ENCODE results near the gene GLRX3.

Gene GLRX3

GRCh38 chr10:130175074-130175473, 38.9 kb downstream of the GLRX3 start:
- Histone ChIP-seq H3K4me3 (no peak overlapping the region), H3K27ac (no peak overlapping the region)
- TF ChIP-seq CTCF (IDR thresholded peaks at IDR 0.05) = no peak
- DNase-seq (ENCODE audit: low spot score) = no peak

- DNase-seq (ENCODE audit: low spot score) = no peak
- no peak overlapping the region for H3K4me3 ChIP-seq
- TF ChIP-seq CTCF (IDR thresholded peaks at IDR 0.05) = no peak
- H3K27ac ChIP-seq = no peak overlapping the region
These were observed 41.1 kb downstream of the GLRX3 start for GRCh38 chr10:130177250-130177649.

GRCh38 chr10:130179640-130180039, 43.4 kb downstream of the GLRX3 start:
- H3K27ac ChIP-seq = no peak overlapping the region
- no peak overlapping the region for H3K4me3 ChIP-seq
- no peak for TF ChIP-seq CTCF (IDR thresholded peaks at IDR 0.05)
- no peak for DNase-seq (ENCODE audit: low spot score)

GRCh38 chr10:130180416-130180815, 44.2 kb downstream of the GLRX3 start:
- no peak for DNase-seq (ENCODE audit: low spot score)
- no peak overlapping the region for H3K4me3 ChIP-seq
- no peak overlapping the region for H3K27ac ChIP-seq
- no peak for TF ChIP-seq CTCF (IDR thresholded peaks at IDR 0.05)

GRCh38 chr10:130181858-130182257, 45.7 kb downstream of the GLRX3 start:
- no peak for DNase-seq (ENCODE audit: low spot score)

GRCh38 chr10:130185591-130185990, 49.4 kb downstream of the GLRX3 start:
- no peak for TF ChIP-seq CTCF (IDR thresholded peaks at IDR 0.05)

More at GRCh38 chr10:130181858-130182257, 45.7 kb downstream of the GLRX3 start:
- no peak for TF ChIP-seq CTCF (IDR thresholded peaks at IDR 0.05)
- H3K27ac ChIP-seq = no peak overlapping the region
- no peak overlapping the region for H3K4me3 ChIP-seq

GRCh38 chr10:130188195-130189175, 52.3 kb downstream of the GLRX3 start:
- no peak overlapping the region for H3K27ac ChIP-seq
- TF ChIP-seq CTCF (IDR thresholded peaks at IDR 0.05) = no peak
- no peak overlapping the region for H3K4me3 ChIP-seq
- DNase-seq (ENCODE audit: low spot score) = no peak

More at GRCh38 chr10:130185591-130185990, 49.4 kb downstream of the GLRX3 start:
- no peak overlapping the region for H3K27ac ChIP-seq
- DNase-seq (ENCODE audit: low spot score) = no peak
- no peak overlapping the region for H3K4me3 ChIP-seq

Measured in coronary artery (tissue), 2 donors.